ENCODE data around the gene MUS81. TPM values are rescaled to one million over a fixed set of nuclear protein-coding genes. Genes with fewer than 3 reads are reported as not detected.

The MUS81 gene
- total RNA-seq, 2 experiments from 2014 or later = 102 to 130 TPM

DNA sequence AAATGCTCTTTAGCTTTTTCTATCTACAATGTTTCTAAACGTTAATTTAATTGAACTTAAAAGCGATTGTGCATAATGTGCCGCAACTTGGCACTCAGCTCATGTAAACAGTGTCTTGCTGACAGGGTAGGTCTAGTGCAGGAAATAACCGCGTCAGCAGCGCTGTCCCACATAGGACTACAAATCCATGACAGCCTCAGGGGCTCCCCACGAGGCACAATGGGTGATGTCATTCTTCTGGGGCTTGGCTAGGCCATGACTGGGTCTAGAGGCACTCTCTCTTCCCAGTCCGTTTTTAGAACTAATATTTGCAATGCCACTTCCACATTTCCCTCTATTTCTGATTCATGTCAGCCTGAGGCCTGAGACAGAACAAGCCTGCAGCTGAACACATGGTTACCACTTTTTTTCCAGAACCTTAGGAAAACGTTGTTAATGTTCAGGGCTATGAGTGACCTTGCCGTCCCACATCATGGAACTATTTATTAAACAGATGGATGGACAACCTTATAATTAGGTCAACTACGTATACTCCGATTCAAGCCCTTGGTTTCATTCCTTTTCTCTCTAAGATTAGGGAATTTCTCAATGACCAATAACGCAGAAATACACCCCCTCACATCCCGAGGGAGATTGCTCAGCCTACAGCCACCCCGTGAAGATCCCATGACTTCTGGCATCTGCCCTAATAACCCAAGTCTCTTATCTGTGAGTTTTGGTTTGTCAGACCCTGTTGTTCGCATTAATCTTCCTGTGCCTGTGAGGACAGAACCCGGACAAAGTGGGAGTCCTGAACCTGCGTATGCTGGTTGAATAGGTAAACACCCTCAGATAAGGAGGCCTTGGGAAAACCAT is 45.9 kb upstream of the MUS81 start:
- no TSS peak for BruUV-seq (replicated peaks)
- intact Hi-C loops (cut with micrococcal nuclease; ENCODE audit: unreplicated experiment) = no loop called here
- POLR2A ChIA-PET = no interaction called here

DNA sequence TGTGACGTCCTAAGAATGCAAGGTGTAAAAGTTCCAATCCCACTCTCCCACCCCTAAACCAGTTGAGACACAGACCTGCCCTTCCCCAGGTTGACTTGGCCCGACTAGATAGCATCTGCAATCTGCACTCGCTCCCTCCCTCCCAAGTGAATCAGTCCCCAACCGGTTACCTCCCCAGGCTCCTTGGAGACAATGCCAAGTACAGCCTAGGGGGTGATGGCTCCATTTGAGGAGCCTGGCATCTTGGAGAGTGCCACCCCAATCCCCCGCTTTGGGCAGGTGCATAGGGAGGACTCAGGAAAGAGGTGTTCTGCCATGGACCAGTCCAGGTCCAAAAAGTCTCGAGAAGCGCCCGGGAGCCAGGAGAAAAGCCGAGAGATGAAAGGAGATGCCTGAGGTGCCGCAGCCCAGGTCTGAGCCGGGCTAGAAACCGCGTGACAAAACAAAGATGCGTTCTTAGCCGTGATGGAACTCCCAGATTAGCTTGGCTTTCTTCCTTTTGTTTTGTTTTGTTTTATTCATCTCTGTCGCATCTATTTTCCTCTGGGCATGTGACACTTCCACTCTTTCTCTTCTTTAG is 45.2 kb upstream of the MUS81 start:
- POLR2A ChIA-PET = interaction anchor here (0.6 kb wide), 1 partner anchor 104 kb away, joined by 3 read pairs; no protein-coding TSS in a partner anchor
- H3K79me2 ChIP-seq (ENCODE audit: insufficient read depth, low read depth, low read length) = no peaks in the 10 kb centered on the region
- TF ChIP-seq CTCF (conservative IDR thresholded peaks at IDR 0.05; ENCODE audit: low read length) (no peak), EZH2phosphoT487 (IDR thresholded peaks at IDR 0.05; ENCODE audit: borderline replicate concordance, low read depth, low read length) (no peak)
- H3K9me3 ChIP-seq (ENCODE audit: low read length) = no peaks in the 10 kb centered on the region
- H3K27ac ChIP-seq (ENCODE audit: low read depth, low read length, poor library complexity, severe bottlenecking) = no peak overlapping the region
- DNase-seq (ENCODE audit: low spot score) = no peak
- no peak overlapping the region for H3K4me3 ChIP-seq (ENCODE audit: low read depth, low read length, poor library complexity, severe bottlenecking)
- intact Hi-C loops (cut with micrococcal nuclease; ENCODE audit: unreplicated experiment) = loop anchor here (5.0 kb wide), 1 partner anchor 172 kb away; no protein-coding TSS in a partner anchor
- H3K4me2 ChIP-seq (ENCODE audit: low read length) = no peak overlapping the region
- no peaks in the 10 kb centered on the region for H3K36me3 ChIP-seq (ENCODE audit: insufficient read depth, low read length)
- no peaks in the 10 kb centered on the region for H3K9me2 ChIP-seq (ENCODE audit: insufficient read depth, low read length)
- CTCF ChIA-PET (ENCODE audit: unreplicated experiment) = no interaction called here
- H2AFZ ChIP-seq (ENCODE audit: low read length) = no peak overlapping the region
- BruUV-seq (replicated peaks) = no TSS peak
- peaks cover 5% of the 10 kb centered on the region for H3K4me1 ChIP-seq (ENCODE audit: insufficient read depth, low read length, poor library complexity, severe bottlenecking)
- H4K20me1 ChIP-seq (ENCODE audit: insufficient read depth, low read length) = no peaks in the 10 kb centered on the region

More for the DNA sequence above, 45.9 kb upstream of the MUS81 start:
- Histone ChIP-seq H3K9me2 (ENCODE audit: insufficient read depth, low read length) (no peaks in the 10 kb centered on the region), H3K4me2 (ENCODE audit: low read length) (no peak overlapping the region), H3K4me1 (ENCODE audit: insufficient read depth, low read length, poor library complexity, severe bottlenecking) (peaks cover 5% of the 10 kb centered on the region), H3K4me3 (ENCODE audit: low read depth, low read length, poor library complexity, severe bottlenecking) (no peak overlapping the region), H4K20me1 (ENCODE audit: insufficient read depth, low read length) (no peaks in the 10 kb centered on the region), H2AFZ (ENCODE audit: low read length) (no peak overlapping the region), H3K27ac (ENCODE audit: low read depth, low read length, poor library complexity, severe bottlenecking) (no peak overlapping the region), H3K36me3 (ENCODE audit: insufficient read depth, low read length) (no peaks in the 10 kb centered on the region), H3K79me2 (ENCODE audit: insufficient read depth, low read depth, low read length) (no peaks in the 10 kb centered on the region), H3K9me3 (ENCODE audit: low read length) (no peaks in the 10 kb centered on the region)
- no peak for TF ChIP-seq EZH2phosphoT487 (IDR thresholded peaks at IDR 0.05; ENCODE audit: borderline replicate concordance, low read depth, low read length)
- no peak for TF ChIP-seq CTCF (conservative IDR thresholded peaks at IDR 0.05; ENCODE audit: low read length)
- CTCF ChIA-PET (ENCODE audit: unreplicated experiment) = no interaction called here
- no peak for DNase-seq (ENCODE audit: low spot score)

GRCh38 chr11:65816696-65817095 is 43.5 kb upstream of the MUS81 start:
- Histone ChIP-seq H3K9me3 (ENCODE audit: low read length) (no peaks in the 10 kb centered on the region), H3K4me2 (ENCODE audit: low read length) (no peak overlapping the region), H4K20me1 (ENCODE audit: insufficient read depth, low read length) (no peaks in the 10 kb centered on the region), H3K27ac (ENCODE audit: low read depth, low read length, poor library complexity, severe bottlenecking) (no peak overlapping the region), H3K4me1 (ENCODE audit: insufficient read depth, low read length, poor library complexity, severe bottlenecking) (peaks cover 5% of the 10 kb centered on the region), H3K79me2 (ENCODE audit: insufficient read depth, low read depth, low read length) (no peaks in the 10 kb centered on the region), H3K4me3 (ENCODE audit: low read depth, low read length, poor library complexity, severe bottlenecking) (no peak overlapping the region), H3K9me2 (ENCODE audit: insufficient read depth, low read length) (no peaks in the 10 kb centered on the region), H2AFZ (ENCODE audit: low read length) (no peak overlapping the region), H3K36me3 (ENCODE audit: insufficient read depth, low read length) (no peaks in the 10 kb centered on the region)
- ChIA-PET CTCF (ENCODE audit: unreplicated experiment) (interaction anchor here (1.4 kb wide), 1 partner anchor 37 kb away, joined by 3 read pairs; no protein-coding TSS in a partner anchor), POLR2A (no interaction called here)
- no peak for DNase-seq (ENCODE audit: low spot score)
- BruUV-seq (replicated peaks) = no TSS peak
- TF ChIP-seq CTCF (conservative IDR thresholded peaks at IDR 0.05; ENCODE audit: low read length) = no peak
- TF ChIP-seq EZH2phosphoT487 (IDR thresholded peaks at IDR 0.05; ENCODE audit: borderline replicate concordance, low read depth, low read length) = no peak
- intact Hi-C loops (cut with micrococcal nuclease; ENCODE audit: unreplicated experiment) = loop anchor here (5.0 kb wide), 1 partner anchor 171 kb away; no protein-coding TSS in a partner anchor
